ACHN (cell line): Measurements from ENCODE around the gene CES2.
A peak's percentile ranks its signal among the peaks of the same experiment; 100 is the strongest.
"Not testable (repeated sequence)": the region's sequence is repeated elsewhere in the genome, so short reads cannot be mapped to it uniquely, and the experiment has no call there.

ENCODE experiments used
- DNase-seq: peaks from one replicate; pipeline ENCODE4 v3.0.0-alpha.2; 2015
- in situ Hi-C: cut with HindIII; loops from 2 replicates; pipeline ENCODE4 v1.10.0; 2017; ENCODE audit warnings: low sequenced_read_pairs, low pct_ligation_motif_present, low pct_unique_long_range_greater_than_20kb

CES2 gene

DNA sequence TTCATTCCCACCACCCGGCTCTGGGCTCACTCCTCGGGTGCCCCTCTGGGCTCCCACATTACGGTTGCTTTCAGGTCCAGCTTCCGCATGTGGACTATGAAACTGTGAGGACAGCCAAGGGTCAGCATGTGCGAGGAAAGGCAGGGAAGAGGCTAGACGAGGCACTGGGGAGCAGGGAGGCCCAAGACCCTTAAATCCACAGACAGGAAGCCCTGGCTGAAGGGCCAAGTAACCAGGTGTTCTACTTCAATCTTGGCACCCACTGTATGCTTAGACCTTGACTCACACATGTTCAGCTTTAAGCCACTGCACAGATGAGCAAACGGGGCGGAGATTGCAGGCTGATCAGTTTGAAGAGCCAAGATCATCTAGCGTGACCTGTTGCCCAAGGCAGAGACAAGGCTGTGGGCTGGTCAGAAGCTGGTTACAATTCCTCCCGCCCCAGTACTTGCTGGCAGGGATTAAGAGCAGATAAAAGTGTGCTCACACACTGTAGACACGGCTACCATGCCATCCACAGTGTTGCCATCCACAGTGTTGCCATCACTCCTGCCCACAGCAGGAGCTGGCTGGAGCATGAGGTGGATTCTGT lies 53.0 kb downstream of the CES2 start, which contains the start of gene CES4A:
CES4A (plus strand) TSS at position 393 of the 592 bp plus-strand sequence; CDS start at position 577, 184 bp downstream.
- peak; percentile 94 for DNase-seq
- in situ Hi-C loops, result no loop called here

DNA sequence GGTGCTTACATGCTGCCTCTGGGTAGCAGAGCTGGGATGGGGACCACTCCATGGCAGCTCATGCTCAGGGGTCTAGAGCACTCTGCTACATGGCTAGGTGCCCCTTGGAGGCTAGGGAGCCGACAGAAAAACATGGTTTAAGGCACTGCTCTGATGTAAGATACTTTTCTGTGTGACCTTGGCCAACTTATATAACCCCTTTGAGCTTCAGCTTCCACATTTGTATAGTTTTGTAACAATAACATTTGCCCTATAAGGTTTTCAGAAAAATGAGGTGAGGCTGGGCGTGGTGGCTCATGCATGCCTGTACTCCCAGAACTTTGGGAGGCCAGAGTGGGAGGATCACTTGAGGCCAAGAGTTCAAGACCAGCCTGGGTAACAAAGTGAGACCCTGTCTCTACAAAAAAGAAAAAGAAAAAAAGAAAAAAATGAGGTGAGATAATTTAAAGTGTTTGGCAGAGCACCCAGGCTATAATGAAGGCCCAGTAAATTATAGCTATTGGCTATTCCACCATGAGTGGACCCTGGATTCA lies 56.3 kb downstream of the CES2 start:
- in situ Hi-C loops, result no loop called here
- DNase-seq, result no peak

DNA sequence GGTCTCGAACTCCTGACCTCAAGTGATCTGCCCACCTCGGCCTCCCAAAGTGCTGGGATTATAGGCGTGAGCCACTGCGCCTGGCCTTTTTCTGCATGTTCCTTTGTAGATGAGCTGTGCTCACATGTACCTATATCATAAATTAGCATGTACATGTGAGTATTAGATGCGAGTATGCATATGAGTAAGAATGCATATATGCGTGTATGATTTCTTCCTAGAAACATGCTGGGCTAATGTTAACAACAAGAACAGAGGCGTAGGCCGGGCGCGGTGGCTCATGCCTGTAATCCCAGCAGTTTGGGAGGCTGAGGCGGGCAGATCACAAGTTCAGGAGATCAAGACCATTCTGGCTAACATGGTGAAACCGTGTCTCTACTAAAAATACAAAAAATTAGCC lies 58.2 kb downstream of the CES2 start:
- DNase-seq, in situ Hi-C loops: not testable (repeated sequence)
